Central memory CD4-positive, alpha-beta T cell (primary cell): ENCODE data around the gene ABR.
"Not testable (repeated sequence)": the region's sequence is repeated elsewhere in the genome, so short reads cannot be mapped to it uniquely, and the experiment has no call there.

ENCODE experiments used
- DNase-seq: peaks from one replicate; pipeline ENCODE4 v3.0.0; 2022

The ABR gene

DNA sequence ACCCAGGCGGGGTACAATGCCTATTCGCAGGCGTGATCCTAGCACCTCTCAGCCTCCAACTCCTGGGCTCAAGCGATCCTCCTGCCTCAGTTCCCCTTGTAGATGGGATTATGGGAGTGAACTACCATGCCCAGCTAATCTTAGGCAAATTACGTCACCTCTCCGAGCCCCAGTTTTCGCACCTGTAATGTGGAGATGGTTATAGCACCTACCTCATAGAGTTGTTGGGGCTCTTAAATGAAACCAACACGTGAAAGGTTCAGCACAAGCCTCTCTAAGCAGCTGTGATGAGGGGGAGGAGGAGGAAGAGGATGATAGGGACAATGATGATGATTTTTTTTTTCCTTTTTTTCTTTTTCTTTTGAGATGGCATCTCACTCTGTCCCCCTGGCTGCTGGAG is 59.9 kb downstream of the ABR start:
- no peak for DNase-seq

DNA sequence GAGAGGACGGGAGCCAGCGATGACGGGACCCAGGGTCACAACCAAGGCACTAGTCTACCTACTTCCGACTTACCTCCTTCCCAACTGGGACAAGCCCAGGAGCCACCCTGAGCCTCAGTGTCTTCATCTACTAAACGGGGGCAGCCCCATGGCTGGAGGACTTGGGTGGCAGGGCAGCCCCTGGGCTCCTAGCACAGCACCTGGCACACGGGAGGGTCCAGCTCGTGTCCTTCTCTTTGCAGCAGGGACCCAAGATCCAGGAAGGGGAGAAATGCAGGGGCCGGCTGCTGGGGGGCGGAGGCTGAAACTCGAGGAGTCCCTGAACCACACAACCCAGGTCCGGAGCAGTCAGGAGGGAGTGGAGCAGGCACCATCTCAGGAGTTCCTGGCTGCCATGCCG is 63.2 kb downstream of the ABR start:
- no peak for DNase-seq

DNA sequence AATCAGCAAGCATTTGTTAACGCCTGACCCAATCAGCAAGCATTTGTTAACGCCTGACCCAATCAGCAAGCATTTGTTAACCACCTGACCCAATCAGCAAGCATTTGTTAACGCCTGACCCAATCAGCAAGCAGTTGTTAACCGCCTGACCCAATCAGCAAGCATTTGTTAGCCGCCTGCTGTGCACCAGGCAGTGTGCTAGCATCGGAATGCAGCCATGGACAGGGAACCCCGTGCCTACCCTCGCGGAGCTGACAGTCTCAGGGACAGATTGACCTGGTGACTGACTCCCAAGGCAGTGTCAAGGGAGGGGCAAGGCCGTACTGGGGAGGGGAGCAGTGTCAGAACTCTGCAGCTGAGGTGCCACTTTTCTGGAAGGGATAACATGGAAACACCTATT is 66.9 kb downstream of the ABR start:
- DNase-seq = no peak

DNA sequence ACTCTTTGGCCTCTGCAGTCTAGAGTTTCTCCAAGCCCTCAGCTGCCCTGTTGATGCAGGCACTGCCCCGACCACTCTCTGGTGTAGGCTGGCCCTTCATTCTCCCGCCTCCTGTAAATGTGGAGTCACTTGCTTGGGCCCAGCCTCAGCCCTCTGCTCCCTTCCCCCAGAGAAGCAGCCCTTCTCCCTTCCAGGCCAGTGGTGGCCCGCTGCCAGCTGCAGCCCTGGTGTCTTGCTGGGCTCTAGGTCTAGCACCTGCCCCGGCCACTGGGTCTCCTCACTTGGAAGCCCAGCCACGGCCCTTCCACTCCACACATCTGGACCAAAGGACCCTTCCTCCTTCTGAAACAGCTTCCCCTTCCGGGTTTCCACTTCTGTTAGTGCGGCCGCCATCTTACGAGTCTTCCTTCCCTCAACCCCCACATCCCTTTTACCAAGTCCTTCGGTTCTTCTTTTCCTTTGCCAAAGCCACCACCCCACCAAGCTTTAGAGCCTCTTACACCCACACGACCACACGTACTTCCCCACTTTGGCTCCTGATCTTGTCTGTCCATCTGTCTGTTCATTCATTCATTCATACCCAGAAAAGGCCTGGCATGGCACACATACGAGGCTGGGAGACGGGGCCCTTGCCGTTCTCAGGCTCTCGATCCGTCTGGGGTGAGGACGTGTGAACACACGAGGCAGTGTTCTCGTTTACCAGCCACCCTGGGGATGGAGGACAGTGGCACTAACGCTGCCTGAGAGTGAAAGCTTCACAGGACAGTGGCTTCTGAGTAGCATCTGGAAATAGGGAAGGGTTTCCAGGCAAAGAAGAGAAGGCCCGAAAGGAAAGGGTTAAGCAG is 68.0 kb downstream of the ABR start:
- DNase-seq = no peak

DNA sequence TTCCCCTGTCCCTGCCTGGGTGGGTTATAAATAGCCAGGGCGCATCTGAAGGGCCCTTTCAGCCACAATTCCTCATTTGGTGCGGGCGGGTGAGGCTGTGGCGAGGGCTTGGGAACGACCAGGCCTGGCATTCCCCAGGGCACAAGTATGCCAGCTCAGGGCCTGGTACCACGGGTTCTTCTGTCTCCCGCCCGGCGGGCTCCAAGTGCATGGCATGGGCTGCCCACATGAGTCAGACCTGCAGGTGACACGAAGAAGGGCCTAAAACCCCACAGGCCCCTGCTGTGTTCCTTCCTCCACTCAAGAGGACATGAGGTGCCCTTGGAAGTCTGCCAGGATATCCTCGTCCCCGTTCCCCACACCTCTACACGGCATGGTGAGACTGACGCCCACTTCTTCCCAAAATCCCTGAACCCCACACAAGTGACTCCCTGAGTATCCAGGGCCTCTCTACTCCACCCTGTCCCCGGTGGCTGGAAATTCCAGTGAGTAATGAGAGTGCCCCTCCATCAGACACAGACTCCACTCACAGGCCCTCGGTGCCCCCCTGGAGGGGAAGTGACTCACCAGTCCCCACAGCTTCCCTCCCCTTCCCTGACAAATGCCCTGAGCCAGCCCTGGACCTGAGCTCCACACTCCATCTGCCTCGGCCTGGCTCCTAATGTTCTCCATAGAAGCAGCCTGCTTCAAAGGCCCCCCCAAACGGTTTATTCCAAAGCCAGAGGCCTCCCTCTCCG is 68.8 kb downstream of the ABR start:
- DNase-seq = no peak

DNA sequence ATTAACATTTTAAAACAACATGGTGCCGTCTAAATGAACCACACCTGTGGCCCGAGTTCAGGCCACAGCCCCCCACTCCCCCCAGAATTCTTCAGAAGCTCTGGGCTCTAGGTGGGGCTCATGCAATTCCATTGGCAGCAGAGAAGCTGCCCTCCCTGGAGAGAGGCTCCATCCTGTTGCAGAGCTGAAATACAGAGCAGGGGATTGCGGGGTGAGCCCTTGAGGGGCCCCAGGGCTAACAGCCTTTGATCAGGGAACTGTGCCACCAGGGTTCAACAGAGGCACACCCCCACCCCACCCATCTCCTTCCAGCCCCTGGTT is 69.3 kb downstream of the ABR start:
- no peak for DNase-seq

DNA sequence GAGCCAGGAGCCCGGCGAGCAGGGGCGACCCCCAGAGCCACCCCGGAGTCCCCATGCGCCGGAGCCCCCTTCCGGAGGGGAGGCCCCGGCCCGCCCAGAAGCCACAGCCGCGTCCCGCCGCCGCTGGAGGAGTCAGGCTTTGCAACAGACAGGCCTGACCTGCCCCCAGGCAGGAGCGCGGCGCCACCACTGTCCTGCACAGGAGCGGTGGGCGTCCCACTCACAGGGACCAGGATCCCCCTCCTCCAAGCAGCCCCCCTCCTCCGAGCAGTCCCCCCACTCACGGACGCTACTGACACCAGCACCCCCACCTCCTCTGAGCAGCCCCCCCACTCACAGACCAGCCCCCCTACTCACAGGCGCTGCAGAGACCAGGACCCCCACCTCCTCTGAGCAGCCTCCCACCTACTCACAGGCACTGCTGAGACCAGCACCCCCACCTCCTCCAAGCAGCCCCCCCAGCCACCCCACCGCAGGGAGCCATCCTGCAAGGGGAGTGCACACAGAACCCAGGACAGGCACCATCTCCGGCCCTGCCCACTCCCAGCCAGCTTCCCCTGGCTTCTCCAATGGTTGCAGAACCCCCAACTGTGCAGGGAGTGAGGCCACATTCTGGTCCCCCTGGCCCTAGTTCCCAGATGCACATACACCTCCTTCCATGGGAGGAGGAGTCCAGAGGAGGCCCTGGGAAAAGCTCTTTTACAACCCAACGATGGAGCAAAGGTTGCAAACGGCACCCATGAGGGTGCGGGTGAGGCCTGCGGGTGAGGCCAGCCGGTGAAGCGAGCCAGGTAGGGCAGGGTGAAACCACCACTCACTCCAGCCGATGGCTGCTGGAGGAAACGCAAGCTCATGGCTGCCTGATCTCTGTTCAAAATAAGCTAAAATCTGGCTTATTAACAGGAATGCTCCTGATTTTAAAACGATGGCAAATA is 69.9 kb downstream of the ABR start:
- no peak for DNase-seq

DNA sequence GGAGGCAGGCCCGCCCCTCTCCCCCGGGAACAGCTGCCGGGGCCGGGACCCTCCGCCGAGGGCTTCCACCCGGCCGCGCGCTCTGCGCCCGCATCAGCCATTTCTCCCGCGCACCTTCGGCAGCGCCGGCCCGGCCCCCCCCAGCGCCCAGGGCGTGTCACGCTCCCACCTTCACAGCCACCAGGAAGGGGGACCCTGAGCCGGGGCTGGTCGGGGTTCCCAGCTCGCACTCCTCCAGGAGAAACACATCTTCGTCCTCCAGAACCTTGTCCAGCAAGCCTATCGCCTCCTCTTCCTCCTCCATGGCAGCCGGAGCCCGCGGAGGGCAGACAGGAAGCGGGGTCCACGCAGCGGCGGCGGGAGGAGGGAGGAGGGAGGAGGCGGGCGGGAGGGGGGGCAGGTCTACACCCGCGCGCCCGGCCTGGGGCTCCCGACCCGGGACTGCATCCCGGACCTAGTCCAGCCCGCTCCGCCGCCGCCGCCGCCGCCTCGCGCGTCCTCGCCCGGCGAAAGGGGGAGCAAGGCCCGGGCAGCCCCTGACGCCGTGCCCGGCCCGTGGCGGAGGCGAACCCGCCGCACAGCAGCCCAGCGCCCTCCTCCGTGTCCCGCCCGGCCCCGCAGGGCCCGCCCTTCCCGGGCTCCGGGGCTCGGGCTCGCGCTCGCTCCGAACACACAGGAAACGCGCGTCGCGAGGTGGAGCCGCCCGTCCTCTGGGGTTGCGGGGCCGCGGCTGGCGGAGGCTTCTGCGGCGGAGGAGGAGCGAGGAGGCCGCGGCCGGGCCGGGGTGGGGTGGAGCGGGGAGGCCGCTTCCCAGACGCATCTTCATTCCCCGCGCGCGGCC is 70.8 kb downstream of the ABR start:
- peak; percentile 79 for DNase-seq

DNA sequence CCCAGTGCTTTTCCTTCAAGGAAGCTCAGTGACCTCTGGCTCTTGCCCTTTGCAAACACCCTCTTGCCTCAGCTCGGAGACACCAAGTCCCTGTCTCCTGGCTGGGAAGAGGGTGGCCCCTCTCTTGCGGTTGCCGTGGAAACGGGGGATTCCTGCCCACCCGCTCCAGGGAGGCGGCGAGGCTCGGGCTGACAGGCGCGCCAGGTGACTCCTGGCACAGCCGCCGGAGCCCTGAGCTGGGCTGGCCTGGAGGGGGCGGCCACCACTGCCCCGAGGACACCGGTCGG is 71.4 kb downstream of the ABR start:
- DNase-seq = no peak

DNA sequence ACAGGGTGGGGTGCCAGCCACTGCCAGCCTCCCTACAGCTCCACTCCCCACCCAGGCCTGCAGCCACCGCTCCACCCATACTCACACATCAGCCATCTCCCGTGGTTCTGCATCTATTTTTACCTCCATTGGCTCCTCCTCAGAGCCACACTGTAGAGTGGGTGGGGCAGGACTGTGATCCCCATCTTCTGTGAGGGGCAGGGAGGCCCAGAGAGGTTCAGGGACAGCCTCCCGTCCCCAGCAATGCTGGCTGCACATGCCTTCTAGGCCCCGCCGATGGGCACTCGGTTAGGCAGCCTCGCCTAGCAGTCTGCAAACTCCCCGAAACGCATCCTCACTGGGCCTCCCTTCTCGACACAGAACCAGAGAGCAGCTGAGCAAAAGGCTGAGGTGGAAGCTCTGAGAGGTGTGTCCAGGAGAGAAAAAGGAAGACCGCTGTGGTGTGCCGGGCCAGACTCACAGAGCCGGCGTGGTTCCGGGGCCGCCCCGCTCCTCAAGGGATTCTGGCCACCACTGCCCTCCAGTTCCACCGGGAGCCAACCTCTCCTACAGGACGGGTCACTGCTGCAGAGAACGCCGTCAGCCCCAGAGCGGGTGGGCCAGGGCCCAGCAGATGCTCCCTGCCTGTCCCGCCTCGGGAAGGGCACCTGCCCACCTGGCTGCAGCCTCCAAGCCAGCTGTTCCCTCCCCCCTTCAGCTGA is 71.9 kb downstream of the ABR start:
- no peak for DNase-seq

DNA sequence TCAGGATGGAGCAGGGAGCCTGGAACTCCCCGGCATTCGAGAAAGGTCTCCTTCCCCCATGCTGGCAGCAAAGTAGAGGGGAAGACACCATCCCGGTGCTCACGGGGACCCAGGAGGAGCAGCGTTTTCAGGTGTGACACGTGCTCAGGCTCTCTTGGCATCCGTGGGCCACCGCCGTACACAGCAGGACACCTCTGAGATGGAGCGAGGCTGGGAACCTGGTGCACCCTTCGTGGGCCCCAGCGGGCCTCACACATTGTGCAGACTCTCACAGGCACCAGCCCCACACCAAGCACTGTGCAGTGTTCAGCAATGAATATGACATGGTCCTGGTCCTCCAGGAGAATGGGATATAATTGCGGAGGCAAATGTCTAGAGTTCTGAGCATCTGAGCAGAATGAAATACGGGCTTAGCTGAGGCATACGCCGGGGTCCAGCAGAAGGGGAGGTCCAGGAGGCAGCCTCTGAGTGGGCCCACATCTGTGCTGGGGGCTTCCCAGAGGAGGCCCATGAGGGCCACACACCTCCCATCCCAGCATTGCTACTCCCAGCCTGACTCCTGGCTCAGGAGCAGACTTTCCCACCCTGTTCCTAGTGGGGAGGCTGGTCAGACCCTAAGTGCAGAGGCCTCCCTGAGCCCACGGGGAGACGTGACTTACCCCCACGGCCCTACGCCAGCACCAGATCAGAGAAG is 72.6 kb downstream of the ABR start:
- DNase-seq = no peak

DNA sequence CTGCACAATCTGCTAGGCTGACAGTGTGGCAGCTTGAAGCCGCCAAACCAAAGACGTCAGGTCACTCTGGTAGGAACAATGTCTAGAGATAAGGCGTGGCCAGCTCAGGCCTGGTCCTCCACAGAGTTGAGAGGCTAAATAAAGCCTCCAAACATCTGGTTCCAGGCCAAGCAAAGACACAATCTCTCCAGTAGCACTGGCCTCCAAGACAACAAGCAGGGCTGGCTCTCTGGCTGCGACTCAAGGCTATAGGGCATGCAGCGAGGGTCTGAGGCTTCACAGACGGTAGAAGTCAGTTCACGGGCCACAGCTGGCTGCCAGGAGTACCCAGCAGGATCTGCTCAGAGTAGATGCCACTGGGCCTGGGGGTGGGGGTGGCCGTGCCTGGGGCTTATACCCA is 75.6 kb downstream of the ABR start:
- DNase-seq = no peak

DNA sequence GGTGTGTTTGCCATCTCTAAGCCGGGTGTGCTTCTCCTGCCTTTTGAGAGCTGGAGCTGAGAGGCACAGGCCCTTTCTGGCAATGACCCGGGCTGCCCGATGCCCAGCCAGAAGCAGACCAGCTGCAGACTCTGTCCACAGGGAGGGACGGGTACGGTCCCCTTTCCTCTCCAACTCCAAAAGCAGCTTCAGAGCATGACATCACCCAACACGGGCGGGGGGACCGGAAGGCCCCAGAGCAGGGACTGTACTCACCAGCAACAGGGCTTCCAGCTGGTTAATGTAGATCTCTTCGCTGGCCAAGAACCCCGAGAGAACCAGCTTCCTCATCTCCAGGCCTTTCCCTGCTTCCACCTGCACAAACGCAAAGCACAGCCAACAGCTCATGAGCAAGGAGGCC is 79.4 kb downstream of the ABR start:
- no peak for DNase-seq

DNA sequence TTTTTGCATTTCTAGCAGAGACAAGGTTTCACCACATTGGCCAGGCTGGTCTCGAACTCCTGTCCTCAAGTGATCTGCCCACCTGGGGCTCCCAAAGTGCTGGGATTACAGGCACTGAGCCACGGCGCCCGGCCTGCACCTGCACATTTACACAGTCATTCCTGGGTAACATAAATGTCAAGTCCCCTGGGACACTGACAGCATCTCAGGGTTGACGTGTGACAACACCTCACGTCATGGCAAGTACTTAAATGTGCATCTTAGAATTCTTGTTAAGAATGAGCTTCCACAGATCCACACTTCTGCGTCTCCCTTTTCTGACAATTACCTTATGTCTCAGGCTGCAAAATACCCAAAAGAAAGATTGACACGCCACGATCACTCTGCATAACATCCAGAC is 80.5 kb downstream of the ABR start:
- no peak for DNase-seq

DNA sequence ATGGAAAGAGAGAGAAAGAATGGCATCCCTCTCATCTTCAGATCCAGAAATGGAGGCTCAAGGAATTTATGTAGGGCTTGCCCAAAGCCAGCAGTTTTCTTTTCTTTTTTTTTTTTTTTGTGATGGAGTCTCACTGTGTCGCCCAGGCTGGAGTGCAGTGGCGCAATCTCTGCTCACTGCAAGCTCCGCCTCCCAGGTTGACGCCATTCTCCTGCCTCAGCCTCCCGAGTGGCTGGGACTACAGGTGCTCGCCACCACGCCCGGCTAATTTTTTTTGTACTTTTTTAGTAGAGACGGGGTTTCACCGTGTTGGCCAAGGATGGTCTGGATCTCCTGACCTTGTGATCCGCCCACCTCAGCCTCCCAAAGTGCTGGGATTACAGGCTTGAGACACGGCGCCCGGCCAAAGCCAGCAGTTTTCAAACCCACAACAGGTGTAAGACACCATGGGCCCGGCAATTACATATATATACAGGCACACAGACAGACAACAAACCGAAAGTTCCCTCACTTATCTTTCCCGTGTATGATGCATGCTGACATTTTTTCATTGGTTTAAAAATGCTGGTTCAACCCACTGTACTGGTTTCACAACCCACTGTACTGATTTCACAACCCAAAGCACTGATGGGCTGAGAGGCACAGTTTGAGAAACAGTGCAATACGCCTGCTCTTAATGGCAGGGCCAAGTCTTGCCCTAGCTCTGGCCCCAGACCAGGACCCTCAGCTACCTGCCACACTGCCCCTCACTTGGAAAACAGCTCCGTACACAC is 81.6 kb downstream of the ABR start:
- DNase-seq = not testable (repeated sequence)

DNA sequence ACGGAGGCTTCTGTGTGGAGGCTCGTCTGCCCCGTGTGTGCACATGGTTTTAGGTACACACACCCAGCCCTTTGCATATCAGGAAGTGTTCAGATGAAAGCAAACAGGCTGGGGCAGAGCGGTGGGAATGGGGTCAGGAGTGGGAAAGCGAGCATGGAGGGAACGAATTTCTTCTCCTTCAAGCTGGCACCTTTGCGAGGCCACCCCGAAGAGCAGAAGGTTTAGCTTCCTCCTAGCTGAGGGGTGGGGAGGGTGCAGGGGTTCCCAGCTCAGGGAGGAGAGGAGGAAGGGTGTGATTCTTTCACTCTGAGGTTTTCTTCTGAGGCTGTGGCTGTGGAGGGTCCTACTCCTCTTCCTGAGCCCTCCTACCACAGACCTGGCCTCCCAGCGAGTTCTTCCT is 83.6 kb downstream of the ABR start:
- no peak for DNase-seq

DNA sequence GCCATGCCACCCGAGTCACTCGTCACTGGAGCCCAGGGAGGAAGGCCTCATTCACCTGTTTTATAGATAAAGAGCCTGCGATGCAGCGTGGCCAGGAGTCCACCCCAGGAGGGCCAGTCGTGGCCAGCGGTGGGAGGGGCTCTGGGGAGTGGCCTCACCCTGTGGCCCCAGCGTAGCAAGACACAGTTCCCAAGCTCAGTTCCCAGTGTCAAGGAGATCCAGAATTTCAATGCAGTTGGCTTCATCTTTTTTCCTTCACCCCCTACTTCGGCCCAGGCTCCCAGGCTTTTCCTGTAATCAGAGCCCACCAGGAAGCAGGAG is 84.0 kb downstream of the ABR start:
- DNase-seq = no peak

DNA sequence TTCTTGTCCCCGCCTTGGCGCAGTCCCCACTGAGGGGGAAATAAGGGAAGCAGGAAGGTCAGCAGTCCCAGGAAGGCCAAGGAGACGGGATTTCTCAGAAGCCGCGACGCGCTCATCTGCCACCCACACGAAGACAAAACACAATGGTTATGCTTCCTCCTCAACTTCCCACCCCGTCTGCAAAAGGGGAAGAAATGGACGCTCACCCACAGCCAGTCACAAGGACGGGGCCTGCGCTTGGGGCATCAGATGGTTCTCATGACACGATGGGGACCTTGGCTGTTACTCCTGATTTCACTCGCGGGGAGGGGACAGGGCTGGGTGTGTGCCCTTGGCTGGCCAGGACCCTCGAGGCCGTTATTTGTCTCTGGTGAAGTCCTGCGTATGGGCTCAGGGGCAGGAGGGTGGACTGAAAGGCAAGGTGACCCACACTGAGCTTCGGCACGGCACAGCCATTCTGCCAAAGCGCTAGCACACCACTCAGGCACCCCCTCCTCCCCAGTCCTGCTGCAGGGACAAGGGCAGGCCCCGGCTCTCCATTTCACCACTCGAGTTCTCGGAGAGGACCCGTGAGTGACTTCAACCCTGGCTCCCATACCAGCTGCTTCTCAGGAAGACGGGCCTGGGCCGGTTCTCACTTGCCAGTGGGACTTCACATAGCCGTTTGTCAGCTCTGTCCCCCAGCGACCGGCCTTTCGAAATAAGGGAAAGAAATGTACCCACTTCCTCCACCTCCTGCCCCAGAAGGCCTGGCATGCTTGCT is 84.5 kb downstream of the ABR start:
- DNase-seq = no peak

DNA sequence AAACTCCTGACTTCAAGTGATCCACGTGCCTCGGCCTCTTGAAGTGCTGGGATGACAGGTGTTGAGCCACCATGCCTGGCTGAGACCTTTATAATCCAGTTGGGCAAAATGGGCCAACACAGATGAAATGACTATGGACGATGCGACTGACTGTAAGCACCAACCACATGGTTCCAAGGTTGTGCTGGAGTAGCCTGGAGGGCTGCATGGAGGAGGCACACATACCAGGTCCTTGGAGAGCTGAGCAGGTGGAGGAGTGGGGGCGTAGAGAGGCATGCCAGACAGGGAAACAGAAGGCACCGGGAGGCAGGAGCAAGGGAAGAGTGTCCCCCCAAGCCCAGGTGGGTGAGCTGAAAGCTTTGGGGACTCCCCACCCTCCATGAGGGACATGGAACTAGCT is 85.2 kb downstream of the ABR start:
- DNase-seq = no peak

DNA sequence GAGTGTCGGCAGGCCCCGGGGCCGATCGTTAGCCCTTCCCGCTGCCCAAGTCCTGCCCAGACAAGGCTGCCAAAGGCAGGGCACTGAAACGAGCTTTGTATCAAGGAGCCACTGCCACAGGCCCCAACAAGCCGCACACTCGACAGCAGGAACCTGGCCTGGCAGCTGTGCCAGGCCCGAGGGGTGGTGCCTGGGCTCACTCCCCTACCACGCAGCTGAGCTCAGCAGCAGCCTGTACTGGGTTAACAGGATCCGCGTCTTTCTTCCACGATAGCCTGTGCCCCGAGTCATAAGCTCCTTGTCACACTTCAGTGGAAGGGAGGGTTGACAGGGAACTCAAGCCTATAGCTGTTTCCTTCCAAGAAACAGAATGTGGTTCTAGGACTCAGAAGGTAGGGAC is 87.9 kb downstream of the ABR start:
- DNase-seq = no peak
